GM21367 (cell line): ENCODE data around the gene DFFB.

Experiments used
- ATAC-seq: cut with Tn5 transposase; IDR thresholded peaks from one replicate; pipeline ENCODE4 v1.9.1; 2021; ENCODE audit not compliant: unreplicated experiment

The DFFB gene

GRCh38 chr1:3828391-3828790, 28.9 kb upstream of the DFFB start:
- ATAC-seq: no peak

GRCh38 chr1:3831689-3832088, 25.6 kb upstream of the DFFB start:
- no peak for ATAC-seq

GRCh38 chr1:3834701-3835100, 22.6 kb upstream of the DFFB start:
- ATAC-seq: no peak

- no peak for ATAC-seq
Observed at GRCh38 chr1:3836421-3836820, 20.9 kb upstream of the DFFB start.

- no peak for ATAC-seq
Observed at GRCh38 chr1:3837200-3837599, 20.1 kb upstream of the DFFB start.

GRCh38 chr1:3837685-3838084, 19.6 kb upstream of the DFFB start:
- ATAC-seq: no peak

GRCh38 chr1:3838788-3839187, 18.5 kb upstream of the DFFB start:
- ATAC-seq: no peak

GRCh38 chr1:3841491-3841890, 15.8 kb upstream of the DFFB start:
- no peak for ATAC-seq

GRCh38 chr1:3842912-3843311, 14.4 kb upstream of the DFFB start:
- ATAC-seq: no peak

GRCh38 chr1:3846541-3846940, 10.7 kb upstream of the DFFB start:
- ATAC-seq: no peak

- ATAC-seq: no peak
Observed at GRCh38 chr1:3847081-3847480, 10.2 kb upstream of the DFFB start.

GRCh38 chr1:3850857-3851256, 6.4 kb upstream of the DFFB start:
- ATAC-seq: no peak

- no peak for ATAC-seq
Observed at GRCh38 chr1:3851292-3851691, 6.0 kb upstream of the DFFB start.

- ATAC-seq: no peak
Observed at GRCh38 chr1:3852091-3852490, 5.2 kb upstream of the DFFB start.

GRCh38 chr1:3852711-3853485, 4.4 kb upstream of the DFFB start:
- ATAC-seq: no peak

GRCh38 chr1:3857791-3858129, 484 bp downstream of the DFFB start:
- no peak for ATAC-seq

GRCh38 chr1:3858231-3858981, 1.1 kb downstream of the DFFB start:
- ATAC-seq: no peak

GRCh38 chr1:3863231-3863935, 6.1 kb downstream of the DFFB start:
- ATAC-seq: no peak

- no peak for ATAC-seq
Observed at GRCh38 chr1:3864884-3865283, 7.6 kb downstream of the DFFB start.

- no peak for ATAC-seq
Observed at GRCh38 chr1:3865606-3866160, 8.4 kb downstream of the DFFB start.

- no peak for ATAC-seq
Observed at GRCh38 chr1:3868464-3869006, 11.3 kb downstream of the DFFB start.
